Keratinocyte (primary cell): Measurements from ENCODE around the gene TRPV2. TPM values are rescaled to one million over a fixed set of nuclear protein-coding genes. Genes with fewer than 3 reads are reported as not detected.

Experiments used
- DNase-seq: peaks from one replicate; pipeline ENCODE4 v3.0.0-alpha.2; 2011; ENCODE audit warnings: low read depth, missing footprints, low spot score
- FAIRE-seq: peaks from 2 replicates; lab custom pipeline; 2011; peaks lifted over from hg19 to GRCh38; lab: Jason Lieb, UNC
- H2AFZ ChIP-seq: 2 replicates; pipeline ENCODE4 v1.6.0; 2012; ENCODE audit warnings: low read length, control low read depth, inconsistent platforms; ENCODE audit not compliant: control insufficient read depth
- H3K27ac ChIP-seq: 2 replicates; pipeline ENCODE4 v1.5.1; 2011; ENCODE audit warnings: low read length; ENCODE audit not compliant: control insufficient read depth, insufficient read depth
- H3K27me3 ChIP-seq: 3 replicates; pipeline ENCODE4 v1.6.0; 2011; ENCODE audit warnings: low read length; ENCODE audit not compliant: control insufficient read depth, insufficient read depth; ENCODE audit errors: extremely low read depth
- H3K36me3 ChIP-seq, 2 experiments: 2 replicates in 1 of 2; 3 replicates in 1 of 2; pipeline ENCODE4 v1.5.1; 2011; ENCODE audit warnings: low read length in 2 of 2, mild to moderate bottlenecking in 1 of 2; ENCODE audit not compliant: control insufficient read depth in 2 of 2, insufficient read depth in 2 of 2; ENCODE audit errors: extremely low read depth in 1 of 2
- H3K4me1 ChIP-seq: 3 replicates; pipeline ENCODE4 v1.5.1; 2011; ENCODE audit warnings: low read length; ENCODE audit not compliant: control insufficient read depth, insufficient read depth; ENCODE audit errors: extremely low read depth
- H3K4me2 ChIP-seq: 3 replicates; pipeline ENCODE4 v1.6.0; 2011; ENCODE audit warnings: low read depth, low read length; ENCODE audit not compliant: control insufficient read depth, insufficient read depth; ENCODE audit errors: extremely low read depth
- H3K4me3 ChIP-seq, 3 experiments: fragments of 200-600 bp in 1 of 3; sonication (generic) in 1 of 3; 2 replicates in 2 of 3; 3 replicates in 1 of 3; pipeline ENCODE4 v1.5.1; 2011 to 2016; ENCODE audit warnings: low read length in 3 of 3, mild to moderate bottlenecking in 3 of 3, control low read depth in 2 of 3, inconsistent platforms in 1 of 3, low read depth in 1 of 3, mixed read lengths in 1 of 3, mixed run types in 1 of 3, moderate library complexity in 1 of 3; ENCODE audit not compliant: control insufficient read depth in 2 of 3, insufficient read depth in 2 of 3; ENCODE audit errors: extremely low read depth in 1 of 3
- H3K79me2 ChIP-seq: 2 replicates; pipeline ENCODE4 v1.6.0; 2012; ENCODE audit warnings: low read length; ENCODE audit not compliant: control insufficient read depth, insufficient read depth
- H3K9ac ChIP-seq: 3 replicates; pipeline ENCODE4 v1.6.0; 2011; ENCODE audit warnings: low read length; ENCODE audit not compliant: control insufficient read depth, insufficient read depth; ENCODE audit errors: extremely low read depth
- H3K9me1 ChIP-seq: 3 replicates; pipeline ENCODE4 v1.6.0; 2011; ENCODE audit warnings: low read length; ENCODE audit not compliant: control insufficient read depth, insufficient read depth; ENCODE audit errors: extremely low read depth
- H3K9me3 ChIP-seq: 2 replicates; pipeline ENCODE4 v1.5.1; 2012; ENCODE audit warnings: low read depth, low read length; ENCODE audit not compliant: control insufficient read depth
- H4K20me1 ChIP-seq: 3 replicates; pipeline ENCODE4 v1.6.0; 2011; ENCODE audit warnings: low read length; ENCODE audit not compliant: control insufficient read depth, insufficient read depth; ENCODE audit errors: extremely low read depth
- CTCF ChIP-seq, 3 experiments: IDR thresholded peaks in 1 of 3; conservative IDR thresholded peaks in 1 of 3; optimal IDR thresholded peaks in 1 of 3; 2 replicates in 2 of 3; 3 replicates in 1 of 3; pipeline versions ENCODE3 to v1.5.1; 2011; ENCODE audit warnings: low read length in 3 of 3, mild to moderate bottlenecking in 3 of 3, moderate library complexity in 2 of 3, control low read depth in 1 of 3, inconsistent platforms in 1 of 3; ENCODE audit not compliant: insufficient read depth in 2 of 3; ENCODE audit errors: extremely low read depth in 1 of 3
- EZH2 ChIP-seq: IDR thresholded peaks from one replicate; pipeline ENCODE4 v1.6.1; 2012; ENCODE audit warnings: inconsistent platforms, mild to moderate bottlenecking, low read length, moderate library complexity
- dilution Hi-C: fragments of 300-500 bp; cut with MboI; formaldehyde crosslinking; loops from one replicate; pipeline ENCODE4 v1.7.0; 2020; ENCODE audit warnings: low sequenced_read_pairs; ENCODE audit not compliant: extremely low pct_ligation_motif_present
- polyA plus RNA-seq, 5 experiments: library from polyadenylated mRNA; depleted of rRNA in 3 of 5; stranded (reverse) in 3 of 5; stranded (forward) in 1 of 5; unstranded in 1 of 5; fragments of >200 nt; gene quantifications; 1 replicate in 1 of 5; 2 replicates in 3 of 5; 3 replicates in 1 of 5; pipeline versions ENCODE4 v1.2.1 to v1.2.3, GENCODE V29; 2011 to 2012; ENCODE audit warnings: missing spikeins in 2 of 5, low read depth in 1 of 5, low replicate concordance in 1 of 5

TRPV2 gene
- polyA plus RNA-seq, 1 donor (not counting 4 experiments of a cell fraction or from before 2014, with no cell fraction given) = 0.09 TPM

- DNase-seq = no peak
- dilution Hi-C loops = no loop called here
- no peak for FAIRE-seq
These were observed 20.8 kb downstream of the TRPV2 start for GRCh38 chr17:16435925-16436886.

GRCh38 chr17:16437083-16437482 lies 21.7 kb downstream of the TRPV2 start:
- TF ChIP-seq CTCF (optimal IDR thresholded peaks at IDR 0.05 in 1 of 3, IDR thresholded peaks at IDR 0.05 in 1 of 3, conservative IDR thresholded peaks at IDR 0.05 in 1 of 3; ENCODE audit: extremely low read depth in 1 of 3, insufficient read depth in 2 of 3, low read length in 3 of 3) (no peak), EZH2 (no peak)
- FAIRE-seq (no peak), DNase-seq (no peak)
- no peak overlapping the region for H3K9ac ChIP-seq
- no peak overlapping the region for H3K4me3 ChIP-seq
- no peaks in the 10 kb centered on the region for H3K9me1 ChIP-seq
- H3K27me3 ChIP-seq = no peaks in the 10 kb centered on the region
- dilution Hi-C loops = no loop called here
- H4K20me1 ChIP-seq = peaks cover 14% of the 10 kb centered on the region
- peaks cover 24% of the 10 kb centered on the region for H3K4me1 ChIP-seq
- peaks cover 28% of the 10 kb centered on the region for H3K79me2 ChIP-seq
- no peak overlapping the region for H3K4me2 ChIP-seq
- no peak overlapping the region for H3K27ac ChIP-seq
- no peaks in the 10 kb centered on the region for H3K9me3 ChIP-seq
- H3K36me3 ChIP-seq = peaks cover 11 to 24% of the 10 kb centered on the region in 2 experiments
- H2AFZ ChIP-seq = no peak overlapping the region

More at GRCh38 chr17:16435925-16436886, 20.8 kb downstream of the TRPV2 start:
- Histone ChIP-seq H3K9ac (no peak overlapping the region), H3K9me1 (no peaks in the 10 kb centered on the region), H3K4me2 (no peak overlapping the region), H3K27me3 (no peaks in the 10 kb centered on the region), H4K20me1 (peaks cover 12% of the 10 kb centered on the region), H3K27ac (no peak overlapping the region), H3K36me3 (peaks cover 3 to 16% of the 10 kb centered on the region in 2 experiments), H3K4me3 (no peak overlapping the region), H3K79me2 (peaks cover 23% of the 10 kb centered on the region), H3K4me1 (peaks cover 18% of the 10 kb centered on the region), H3K9me3 (no peaks in the 10 kb centered on the region), H2AFZ (no peak overlapping the region)
- TF ChIP-seq CTCF (optimal IDR thresholded peaks at IDR 0.05 in 1 of 3, IDR thresholded peaks at IDR 0.05 in 1 of 3, conservative IDR thresholded peaks at IDR 0.05 in 1 of 3; ENCODE audit: extremely low read depth in 1 of 3, insufficient read depth in 2 of 3, low read length in 3 of 3) = no peak
- TF ChIP-seq EZH2 = no peak
